Hepatocyte (in vitro differentiated cells): ENCODE results near the gene ROR2. TPM values are rescaled to one million over a fixed set of nuclear protein-coding genes. Genes with fewer than 3 reads are reported as not detected.

Source experiments
- DNase-seq: peaks from one replicate; pipeline ENCODE4 v3.0.0-alpha.2; 2016; ENCODE audit warnings: low spot score
- H2AFZ ChIP-seq: fragments of 200-600 bp; sonication (generic); 2 replicates; pipeline ENCODE4 v1.6.0; 2016; ENCODE audit warnings: antibody characterized with exemption, mild to moderate bottlenecking
- H3K27ac ChIP-seq: fragments of 200-600 bp; sonication (generic); 2 replicates; pipeline ENCODE4 v1.5.1; 2016; ENCODE audit warnings: mild to moderate bottlenecking
- H3K27me3 ChIP-seq: fragments of 200-600 bp; sonication (generic); 2 replicates; pipeline ENCODE4 v1.6.1; 2016
- H3K36me3 ChIP-seq: fragments of 200-600 bp; sonication (generic); replicated peaks from 2 replicates; pipeline ENCODE4 v1.5.1; 2016; ENCODE audit warnings: low read depth; ENCODE audit not compliant: insufficient read depth
- H3K4me1 ChIP-seq: fragments of 200-600 bp; sonication (generic); 2 replicates; pipeline ENCODE4 v1.5.1; 2016; ENCODE audit warnings: mild to moderate bottlenecking, moderate library complexity; ENCODE audit not compliant: insufficient read depth
- H3K4me2 ChIP-seq: fragments of 200-600 bp; sonication (generic); 2 replicates; pipeline ENCODE4 v1.6.0; 2016
- H3K4me3 ChIP-seq: fragments of 200-600 bp; sonication (generic); 2 replicates; pipeline ENCODE4 v1.5.1; 2016; ENCODE audit warnings: mild to moderate bottlenecking
- H3K79me2 ChIP-seq: fragments of 200-600 bp; sonication (generic); 2 replicates; pipeline ENCODE4 v1.6.0; 2017; ENCODE audit warnings: mild to moderate bottlenecking
- H3K9me2 ChIP-seq: fragments of 200-600 bp; sonication (generic); replicated peaks from 2 replicates; pipeline ENCODE4 v1.6.0; 2017; ENCODE audit warnings: mild to moderate bottlenecking; ENCODE audit not compliant: insufficient read depth
- H3K9me3 ChIP-seq: fragments of 200-600 bp; sonication (generic); 2 replicates; pipeline ENCODE4 v1.5.1; 2016; ENCODE audit warnings: low read depth, mild to moderate bottlenecking
- H4K20me1 ChIP-seq: fragments of 200-600 bp; sonication (generic); 2 replicates; pipeline ENCODE4 v1.6.0; 2016; ENCODE audit warnings: mild to moderate bottlenecking; ENCODE audit not compliant: insufficient read depth, poor library complexity, severe bottlenecking
- EZH2 ChIP-seq: fragments of 200-600 bp; sonication (generic); IDR thresholded peaks from 2 replicates; pipeline ENCODE4 v1.6.1; 2016; ENCODE audit warnings: antibody characterized with exemption, mild to moderate bottlenecking, borderline replicate concordance
- EZH2phosphoT487 ChIP-seq: fragments of 200-600 bp; sonication (generic); IDR thresholded peaks from one replicate; pipeline ENCODE4 v1.6.1; 2018; ENCODE audit warnings: antibody characterized with exemption, mild to moderate bottlenecking, low read depth, moderate library complexity; ENCODE audit not compliant: unreplicated experiment, severe bottlenecking
- whole genome bisulfite sequencing: methylation state at CpG from one replicate; pipeline ENCODE4 v1.1.6; 2016; ENCODE audit warnings: low lambda C conversion rate; ENCODE audit errors: missing lambda C conversion rate; 5-methylcytosine and 5-hydroxymethylcytosine counted together
- polyA plus RNA-seq: library from polyadenylated mRNA; unstranded; fragments of >200 nt; fragmentation: Nextera tagmentation; extraction: Ambion mirVana; gene quantifications from 2 replicates; pipeline ENCODE4 v1.2.1, GENCODE V29; 2016
- total RNA-seq: library from RNA; depleted of rRNA; stranded (reverse); fragments of >200 nt; gene quantifications from 2 replicates; pipeline ENCODE4 v1.2.3, GENCODE V29; 2014
- TF ChIP-seq, protein P1 (sequence below): fragments of 200-600 bp; sonication (generic); IDR thresholded peaks from 2 replicates; pipeline ENCODE4 v1.5.1; 2016; ENCODE audit warnings: antibody characterized with exemption, mild to moderate bottlenecking; ENCODE audit not compliant: poor library complexity

The ROR2 gene
- total and polyA plus RNA-seq, 2 experiments from 2014 or later = 25.6 to 29.5 TPM

DNA sequence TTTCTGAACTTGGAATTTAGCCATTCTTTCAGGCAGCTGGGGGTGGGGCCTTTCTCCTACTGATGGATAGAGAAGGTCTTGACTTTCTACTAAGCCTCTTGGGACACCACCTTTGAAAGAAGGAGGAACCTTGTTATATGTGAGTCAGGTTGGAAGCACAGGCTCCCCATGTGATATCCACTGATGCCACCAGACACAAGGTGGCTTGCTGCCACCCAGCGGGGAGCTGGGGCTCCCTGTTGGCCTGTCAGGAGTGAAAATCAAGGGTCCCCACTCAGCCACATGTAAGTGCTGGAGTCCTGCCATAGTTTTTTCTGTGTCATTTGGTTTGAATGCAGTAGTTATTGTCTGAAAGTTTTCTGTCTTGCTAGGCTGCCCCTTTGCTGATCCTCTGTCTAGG, 274.0 kb downstream of the ROR2 start:
- WGBS = 83% methylated on average over 1 of the region's 1 CpG
- Histone ChIP-seq H4K20me1 (no peaks in the 10 kb centered on the region), H3K9me3 (no peaks in the 10 kb centered on the region), H3K27me3 (no peaks in the 10 kb centered on the region), H3K4me1 (peaks cover 12% of the 10 kb centered on the region), H3K27ac (no peak overlapping the region), H3K4me2 (no peak overlapping the region), H3K36me3 (no peaks in the 10 kb centered on the region), H3K4me3 (no peak overlapping the region), H3K9me2 (no peaks in the 10 kb centered on the region), H3K79me2 (no peaks in the 10 kb centered on the region), H2AFZ (no peak overlapping the region)
- peak; percentile 40 for DNase-seq
- no peak for TF ChIP-seq EZH2
- TF ChIP-seq, protein P1, sequence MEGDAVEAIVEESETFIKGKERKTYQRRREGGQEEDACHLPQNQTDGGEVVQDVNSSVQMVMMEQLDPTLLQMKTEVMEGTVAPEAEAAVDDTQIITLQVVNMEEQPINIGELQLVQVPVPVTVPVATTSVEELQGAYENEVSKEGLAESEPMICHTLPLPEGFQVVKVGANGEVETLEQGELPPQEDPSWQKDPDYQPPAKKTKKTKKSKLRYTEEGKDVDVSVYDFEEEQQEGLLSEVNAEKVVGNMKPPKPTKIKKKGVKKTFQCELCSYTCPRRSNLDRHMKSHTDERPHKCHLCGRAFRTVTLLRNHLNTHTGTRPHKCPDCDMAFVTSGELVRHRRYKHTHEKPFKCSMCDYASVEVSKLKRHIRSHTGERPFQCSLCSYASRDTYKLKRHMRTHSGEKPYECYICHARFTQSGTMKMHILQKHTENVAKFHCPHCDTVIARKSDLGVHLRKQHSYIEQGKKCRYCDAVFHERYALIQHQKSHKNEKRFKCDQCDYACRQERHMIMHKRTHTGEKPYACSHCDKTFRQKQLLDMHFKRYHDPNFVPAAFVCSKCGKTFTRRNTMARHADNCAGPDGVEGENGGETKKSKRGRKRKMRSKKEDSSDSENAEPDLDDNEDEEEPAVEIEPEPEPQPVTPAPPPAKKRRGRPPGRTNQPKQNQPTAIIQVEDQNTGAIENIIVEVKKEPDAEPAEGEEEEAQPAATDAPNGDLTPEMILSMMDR = peak; percentile 23
- no peak for TF ChIP-seq EZH2phosphoT487

DNA sequence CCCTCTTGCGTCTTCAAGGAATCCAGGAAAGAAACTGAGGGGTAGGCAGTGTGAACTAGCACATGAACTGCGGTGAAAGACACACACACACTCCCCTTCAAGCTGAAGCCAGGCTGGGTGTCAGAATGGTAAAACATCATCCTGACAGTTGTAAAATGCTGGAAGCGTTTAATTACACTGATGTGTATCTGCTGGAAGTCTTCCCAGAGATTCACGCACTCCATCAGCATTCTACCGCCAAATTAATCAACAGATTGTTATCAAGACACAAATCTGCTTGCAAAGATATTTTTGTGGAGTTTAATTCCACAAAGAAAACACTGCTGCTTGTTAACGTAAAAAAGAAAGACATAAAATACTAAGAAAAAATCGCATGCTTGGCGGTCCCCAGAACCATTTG, 285.4 kb downstream of the ROR2 start:
- WGBS = 76% methylated on average over 8 of the region's 8 CpGs
- Histone ChIP-seq H3K9me3 (no peaks in the 10 kb centered on the region), H2AFZ (no peak overlapping the region), H3K4me1 (peaks cover 7% of the 10 kb centered on the region), H3K4me2 (no peak overlapping the region), H3K9me2 (no peaks in the 10 kb centered on the region), H4K20me1 (no peaks in the 10 kb centered on the region), H3K36me3 (no peaks in the 10 kb centered on the region), H3K27me3 (no peaks in the 10 kb centered on the region), H3K27ac (no peak overlapping the region), H3K4me3 (no peak overlapping the region), H3K79me2 (no peaks in the 10 kb centered on the region)
- no peak for DNase-seq
- TF ChIP-seq, protein P1 = no peak
- TF ChIP-seq EZH2 (no peak), EZH2phosphoT487 (no peak)

DNA sequence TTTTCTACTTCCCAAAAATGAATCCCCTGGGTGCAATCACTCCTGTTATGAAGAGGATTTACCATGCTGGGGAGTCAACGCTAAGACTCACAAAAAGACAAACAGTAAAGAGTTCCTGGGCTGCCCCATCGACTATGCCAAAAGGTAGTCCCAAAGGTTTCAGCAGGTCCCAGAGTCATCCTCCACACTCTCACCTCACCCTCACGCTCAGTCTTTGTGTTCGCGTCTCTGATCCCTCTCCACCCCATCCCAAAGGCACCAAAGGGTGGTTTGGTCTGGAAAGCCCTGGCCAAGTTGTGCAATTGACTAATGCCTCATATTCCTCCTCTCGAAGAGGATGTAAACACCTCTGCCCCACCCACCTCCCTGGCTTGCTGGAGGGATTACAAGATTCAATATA, 286.2 kb downstream of the ROR2 start:
- DNase-seq = no peak
- H3K4me3 ChIP-seq = no peak overlapping the region
- no peaks in the 10 kb centered on the region for H3K79me2 ChIP-seq
- no peaks in the 10 kb centered on the region for H4K20me1 ChIP-seq
- H3K27me3 ChIP-seq = no peaks in the 10 kb centered on the region
- H3K9me2 ChIP-seq = no peaks in the 10 kb centered on the region
- WGBS = 86% methylated on average over 6 of the region's 6 CpGs
- H3K36me3 ChIP-seq = no peaks in the 10 kb centered on the region
- TF ChIP-seq, protein P1 = no peak
- TF ChIP-seq EZH2 (no peak), EZH2phosphoT487 (no peak)
- no peaks in the 10 kb centered on the region for H3K9me3 ChIP-seq
- H3K4me1 ChIP-seq = peaks cover 7% of the 10 kb centered on the region
- no peak overlapping the region for H2AFZ ChIP-seq
- H3K4me2 ChIP-seq = no peak overlapping the region
- H3K27ac ChIP-seq = no peak overlapping the region

DNA sequence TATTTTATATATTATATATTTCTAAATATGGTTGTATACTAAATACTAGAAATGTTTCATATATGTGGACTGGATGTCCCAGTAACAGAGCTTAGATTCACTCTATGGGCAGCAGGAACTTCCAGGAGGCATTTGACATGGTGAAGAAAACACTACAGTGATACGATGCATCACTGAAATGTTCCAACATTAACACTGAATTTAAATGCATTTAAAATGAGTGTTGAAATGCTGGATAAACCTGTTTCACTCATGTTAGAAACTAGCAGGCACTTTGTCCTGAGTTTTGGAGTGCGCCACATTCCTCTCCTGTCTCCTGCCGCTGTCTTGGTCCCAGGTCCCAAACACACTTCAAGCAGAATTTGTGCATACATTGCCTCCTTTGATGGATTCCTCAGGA, 288.6 kb downstream of the ROR2 start:
- no peak overlapping the region for H3K4me3 ChIP-seq
- no peak for DNase-seq
- no peaks in the 10 kb centered on the region for H3K9me3 ChIP-seq
- 66% methylated on average over 3 of the region's 3 CpGs for WGBS
- H3K27me3 ChIP-seq = no peaks in the 10 kb centered on the region
- no peaks in the 10 kb centered on the region for H3K36me3 ChIP-seq
- TF ChIP-seq EZH2phosphoT487 (no peak), EZH2 (no peak)
- TF ChIP-seq, protein P1 = no peak
- H3K4me1 ChIP-seq = peaks cover 7% of the 10 kb centered on the region
- H3K79me2 ChIP-seq = no peaks in the 10 kb centered on the region
- H3K4me2 ChIP-seq = no peak overlapping the region
- no peaks in the 10 kb centered on the region for H3K9me2 ChIP-seq
- H4K20me1 ChIP-seq = no peaks in the 10 kb centered on the region
- no peak overlapping the region for H2AFZ ChIP-seq
- H3K27ac ChIP-seq = no peak overlapping the region
